HG03060 (cell line): ENCODE measurements around the gene CBFA2T3.

ENCODE experiments used
- ATAC-seq: cut with Tn5 transposase; IDR thresholded peaks from one replicate; pipeline ENCODE4 v1.9.1; 2021; ENCODE audit warnings: low read depth, moderate number of reproducible peaks; ENCODE audit not compliant: unreplicated experiment

The CBFA2T3 gene

GRCh38 chr16:88881675-88882357 is 95.2 kb downstream of the CBFA2T3 start:
- ATAC-seq: no peak

GRCh38 chr16:88881007-88881615 is 95.9 kb downstream of the CBFA2T3 start:
- no peak for ATAC-seq

DNA sequence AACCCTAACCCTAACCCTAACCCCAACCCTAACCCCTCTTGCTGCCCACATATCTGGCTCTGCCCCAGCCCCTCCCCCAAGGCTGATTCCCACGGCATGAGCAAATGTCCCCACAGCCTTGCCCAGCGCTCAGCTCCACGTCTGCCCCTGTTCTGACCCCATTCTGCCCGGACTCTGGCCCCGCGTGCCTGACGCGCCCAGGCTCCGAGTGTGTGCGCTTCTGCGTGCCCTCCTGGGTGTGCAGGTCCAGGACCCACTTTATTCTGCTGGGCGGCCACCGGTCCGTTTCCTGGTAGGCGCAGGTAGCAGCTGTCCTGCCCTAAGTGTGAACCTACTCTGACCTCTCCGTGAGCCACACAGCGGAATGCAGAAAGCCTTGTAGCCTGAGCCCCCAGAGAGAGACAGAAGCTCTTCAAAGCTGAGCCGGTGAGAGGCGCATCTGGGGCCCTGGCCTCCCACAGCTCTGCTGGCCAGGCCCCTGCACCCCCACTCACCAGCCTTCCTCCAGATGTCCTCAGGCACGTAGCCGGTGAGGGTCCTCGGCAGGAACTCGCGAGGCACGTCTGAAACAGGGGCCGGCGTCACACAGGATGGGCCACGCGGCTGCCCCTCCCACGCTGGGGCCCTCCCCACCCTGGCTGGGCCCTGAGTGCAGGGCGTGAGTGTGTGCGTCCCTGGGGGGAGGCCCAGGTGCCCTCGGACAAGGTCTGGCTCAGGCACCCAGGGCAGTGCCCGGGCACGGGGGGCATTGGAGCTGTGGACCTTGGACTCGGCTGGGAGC is 96.6 kb downstream of the CBFA2T3 start:
- no peak for ATAC-seq

DNA sequence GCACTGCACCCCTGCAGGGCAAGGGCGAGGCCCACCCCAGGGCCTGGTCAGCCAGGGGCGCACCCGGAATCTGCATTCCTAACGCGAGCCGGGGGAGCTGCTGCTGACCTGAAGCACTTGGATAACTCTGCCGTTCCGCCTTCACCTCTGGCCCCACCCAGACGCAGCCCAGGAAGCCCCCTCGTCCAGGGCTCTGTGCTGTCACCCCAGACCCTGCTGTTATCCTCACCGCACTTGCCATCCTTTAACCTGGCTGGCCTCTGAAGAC is 97.3 kb downstream of the CBFA2T3 start:
- no peak for ATAC-seq

DNA sequence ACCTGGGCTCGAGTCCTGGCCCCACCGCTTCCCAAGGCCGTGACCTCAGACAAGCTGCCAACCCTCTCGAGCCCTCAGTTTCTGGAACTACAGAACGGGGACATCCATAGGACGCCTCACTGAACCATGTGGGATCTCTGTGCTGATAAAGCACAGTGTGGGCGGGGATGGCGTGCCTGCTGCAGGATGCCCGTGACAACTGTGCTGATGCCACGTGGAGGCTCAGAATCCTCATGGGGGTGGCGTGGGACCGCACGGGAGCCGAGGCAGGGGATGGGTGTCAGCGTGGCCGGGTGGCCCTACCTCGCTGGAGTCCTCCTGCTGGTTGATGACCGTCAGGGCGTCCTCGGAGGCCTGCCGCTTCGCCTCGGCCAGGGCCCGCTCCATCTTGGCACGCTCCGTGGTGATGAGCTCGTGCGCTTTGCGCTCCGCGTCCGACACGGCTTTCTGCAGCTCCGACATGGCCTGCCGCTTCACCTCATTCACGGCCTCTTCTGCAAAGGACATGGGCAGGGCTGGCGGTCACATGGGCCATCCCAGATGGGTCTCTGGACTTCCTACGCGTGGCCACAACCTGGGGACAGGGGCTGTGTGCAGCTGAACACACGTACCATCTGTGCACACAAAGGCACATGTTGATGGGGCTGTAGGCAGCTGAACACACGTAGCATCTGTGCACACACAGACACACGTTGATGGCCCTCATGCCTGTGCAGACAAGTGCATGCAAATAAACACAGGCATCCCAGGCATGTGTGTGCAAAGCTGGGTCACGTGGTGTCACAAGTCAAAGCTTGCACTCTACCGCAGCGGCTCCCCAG is 97.8 kb downstream of the CBFA2T3 start:
- no peak for ATAC-seq

GRCh38 chr16:88878356-88878755 is 98.7 kb downstream of the CBFA2T3 start:
- ATAC-seq: no peak

GRCh38 chr16:88877564-88878289 is 99.3 kb downstream of the CBFA2T3 start:
- no peak for ATAC-seq

GRCh38 chr16:88876942-88877526 is 100.0 kb downstream of the CBFA2T3 start:
- ATAC-seq: no peak

- no peak for ATAC-seq
These were observed 101.2 kb downstream of the CBFA2T3 start for GRCh38 chr16:88875703-88876234.

DNA sequence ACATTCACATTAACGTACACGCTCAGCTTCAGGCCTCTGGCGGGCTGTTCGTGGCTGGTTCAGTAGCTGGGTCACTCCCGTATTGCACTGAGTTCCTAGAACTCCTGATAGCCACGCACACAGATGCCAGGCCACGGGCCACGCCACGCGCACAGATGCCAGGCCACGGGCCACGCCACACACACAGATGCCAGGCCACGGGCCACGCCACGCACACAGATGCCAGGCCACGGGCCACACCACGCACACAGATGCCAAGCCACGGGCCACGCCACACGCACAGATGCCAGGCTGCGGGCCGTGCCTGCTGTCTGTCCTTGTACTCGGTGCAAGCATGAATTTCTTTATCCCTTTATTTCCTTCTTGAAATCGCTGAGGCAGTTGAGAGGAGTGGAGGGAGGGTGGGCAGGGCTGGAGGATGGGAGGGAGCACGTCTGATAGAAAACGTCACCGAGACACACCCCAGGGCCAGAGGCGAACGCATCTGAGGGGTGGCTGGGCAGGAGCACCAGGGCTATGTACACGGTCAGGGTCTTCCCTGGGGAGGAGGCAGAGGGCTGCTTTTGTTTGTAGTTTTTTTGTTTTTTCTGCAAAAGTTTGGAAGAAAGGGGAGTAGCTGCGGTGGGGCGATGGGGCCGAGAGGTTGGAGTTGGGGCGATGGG is 101.9 kb downstream of the CBFA2T3 start:
- no peak for ATAC-seq

- ATAC-seq: no peak
These were observed 104.2 kb downstream of the CBFA2T3 start for GRCh38 chr16:88872650-88873331.

DNA sequence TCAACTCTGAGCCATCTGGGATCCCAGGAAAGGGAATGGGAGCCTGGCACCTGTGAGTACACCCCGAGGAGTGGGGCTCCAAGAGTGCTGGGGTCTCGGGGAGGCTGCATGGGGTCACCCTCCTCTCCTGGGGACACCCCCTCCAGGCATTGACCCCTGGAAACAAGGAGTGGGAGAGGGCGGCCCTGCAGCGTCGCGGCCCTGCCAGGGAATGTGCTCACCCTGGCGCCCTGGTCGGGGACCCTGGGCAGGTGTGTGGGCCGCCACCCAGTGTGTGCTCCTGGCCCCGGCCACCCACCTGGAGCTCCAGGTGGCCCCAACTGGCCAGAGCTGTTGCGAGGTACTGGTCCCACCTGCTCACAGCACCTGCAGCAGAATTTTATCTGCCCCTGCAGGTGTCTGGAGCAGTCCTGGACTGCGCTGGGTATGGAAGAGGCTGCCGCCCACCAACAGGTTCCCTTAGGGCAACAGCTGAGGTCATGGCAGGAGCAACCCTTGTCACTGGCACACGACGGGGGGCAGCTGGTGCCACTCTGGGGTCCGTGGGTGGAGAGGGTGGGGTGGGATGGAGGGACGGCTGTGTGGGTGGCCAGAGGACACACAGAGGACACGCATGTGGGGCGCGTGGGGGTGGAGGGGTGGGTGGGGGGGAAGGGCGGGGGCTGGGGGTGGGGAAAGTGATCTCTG is 105.1 kb downstream of the CBFA2T3 start:
- no peak for ATAC-seq

- ATAC-seq: no peak
These were observed 105.7 kb downstream of the CBFA2T3 start for GRCh38 chr16:88871349-88871702.

- ATAC-seq: no peak
These were observed 106.2 kb downstream of the CBFA2T3 start for GRCh38 chr16:88870608-88871348.

DNA sequence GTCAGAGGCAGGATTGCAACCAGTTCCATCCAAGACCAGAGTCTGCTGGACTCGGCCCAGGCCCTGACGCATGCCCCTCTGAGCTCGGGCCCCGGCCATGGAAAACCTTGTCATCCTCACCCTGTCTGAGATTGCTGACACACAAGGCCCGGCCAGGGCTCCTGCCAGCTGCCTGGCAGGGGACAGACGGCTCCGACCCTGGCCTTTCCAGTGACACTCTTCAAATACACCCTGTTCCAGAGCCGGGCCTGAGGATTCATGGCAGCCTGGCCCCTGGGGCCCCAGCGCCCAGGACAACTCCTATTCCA is 107.4 kb downstream of the CBFA2T3 start:
- no peak for ATAC-seq

DNA sequence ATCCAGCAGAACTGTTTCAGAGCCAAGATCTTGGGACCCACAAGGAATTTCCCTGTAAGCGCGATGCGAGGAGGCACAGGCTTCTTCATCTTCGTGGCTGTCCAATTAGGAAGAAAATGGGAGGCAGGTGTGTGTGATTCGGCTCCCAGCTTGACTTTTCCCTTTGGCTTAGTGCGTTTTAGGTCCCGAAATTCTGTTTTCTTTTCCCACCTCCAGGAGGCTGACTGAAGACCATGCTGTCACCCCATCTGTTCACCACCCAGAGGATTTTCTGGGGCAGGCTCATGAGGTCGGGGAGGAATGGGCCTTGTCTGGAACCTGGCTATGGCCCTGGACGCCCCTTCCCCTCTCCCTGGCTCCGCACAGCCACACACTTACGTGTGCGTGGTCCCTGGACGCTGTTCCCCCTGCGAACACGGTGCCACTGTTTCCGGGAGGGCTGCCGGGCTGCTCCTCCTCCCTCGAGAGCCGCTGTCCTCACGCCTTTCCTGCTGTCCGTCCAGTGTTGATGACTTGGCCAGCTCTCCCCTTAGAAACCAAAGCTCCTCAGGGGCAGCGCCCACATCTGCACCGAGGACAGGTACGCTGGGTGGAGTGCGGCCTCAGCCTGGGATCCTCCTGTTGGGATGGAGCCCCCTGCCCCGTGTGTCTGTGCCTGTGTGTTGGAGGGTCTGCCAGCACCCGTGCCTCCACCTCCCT is 107.9 kb downstream of the CBFA2T3 start:
- no peak for ATAC-seq

DNA sequence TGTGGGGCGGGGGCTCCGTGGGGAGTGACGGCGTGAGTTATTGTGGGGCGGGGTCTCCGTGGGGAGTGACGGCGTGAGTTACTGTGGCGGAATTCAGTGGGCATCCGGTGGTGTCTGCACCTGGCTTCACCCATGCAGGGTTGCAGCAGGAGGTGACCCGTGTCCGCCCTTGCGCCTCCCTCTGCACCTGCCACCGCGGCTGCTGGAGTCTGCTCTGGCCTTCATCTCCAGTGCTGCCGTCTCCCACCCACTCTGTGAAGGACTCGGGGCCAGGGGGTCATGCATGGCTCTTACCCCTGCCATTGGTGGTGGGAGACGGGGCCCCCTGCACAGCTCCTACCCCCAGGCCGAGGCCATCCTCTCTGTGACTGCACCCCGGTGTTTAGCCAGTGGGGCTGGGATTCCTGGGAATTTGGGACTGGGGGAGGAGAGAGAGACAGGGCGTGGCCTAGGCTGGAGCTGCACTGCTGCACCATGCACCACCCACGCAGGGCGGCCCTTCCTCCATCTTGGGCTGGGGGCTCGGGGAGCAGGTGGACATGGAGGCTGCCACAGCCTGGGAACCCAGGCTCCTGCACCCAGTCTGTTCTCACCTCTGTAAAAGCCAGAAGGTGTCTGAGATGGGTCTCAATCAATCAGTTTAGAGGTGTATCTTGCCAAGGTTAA is 109.3 kb downstream of the CBFA2T3 start:
- no peak for ATAC-seq
